ENCODE measurements around the gene JOSD1.

GRCh38 chr22:38740116-38740723, 39.5 kb upstream of the JOSD1 start:
- TF ChIP-seq CTCF (IDR thresholded peaks at IDR 0.05) (no peak), ZFX (IDR thresholded peaks at IDR 0.05; ENCODE audit: borderline replicate concordance) (no peak)

All from 22Rv1 (cell line).